Choroid plexus epithelial cell (primary cell): ENCODE measurements around the gene DHX15.

Source experiments
- DNase-seq: peaks from one replicate; pipeline ENCODE4 v3.0.0-alpha.2; 2010; ENCODE audit warnings: low read depth
- H3K4me3 ChIP-seq: 2 replicates; pipeline ENCODE4 v1.5.1; 2011; ENCODE audit warnings: low read depth, mild to moderate bottlenecking, control low read depth, low read length, moderate library complexity
- TF ChIP-seq, protein P1 (sequence below): conservative IDR thresholded peaks from 2 replicates; pipeline ENCODE4 v1.5.1; 2011; ENCODE audit warnings: low read depth, mild to moderate bottlenecking, control low read depth, inconsistent platforms, low read length, moderate library complexity

DHX15 gene

DNA sequence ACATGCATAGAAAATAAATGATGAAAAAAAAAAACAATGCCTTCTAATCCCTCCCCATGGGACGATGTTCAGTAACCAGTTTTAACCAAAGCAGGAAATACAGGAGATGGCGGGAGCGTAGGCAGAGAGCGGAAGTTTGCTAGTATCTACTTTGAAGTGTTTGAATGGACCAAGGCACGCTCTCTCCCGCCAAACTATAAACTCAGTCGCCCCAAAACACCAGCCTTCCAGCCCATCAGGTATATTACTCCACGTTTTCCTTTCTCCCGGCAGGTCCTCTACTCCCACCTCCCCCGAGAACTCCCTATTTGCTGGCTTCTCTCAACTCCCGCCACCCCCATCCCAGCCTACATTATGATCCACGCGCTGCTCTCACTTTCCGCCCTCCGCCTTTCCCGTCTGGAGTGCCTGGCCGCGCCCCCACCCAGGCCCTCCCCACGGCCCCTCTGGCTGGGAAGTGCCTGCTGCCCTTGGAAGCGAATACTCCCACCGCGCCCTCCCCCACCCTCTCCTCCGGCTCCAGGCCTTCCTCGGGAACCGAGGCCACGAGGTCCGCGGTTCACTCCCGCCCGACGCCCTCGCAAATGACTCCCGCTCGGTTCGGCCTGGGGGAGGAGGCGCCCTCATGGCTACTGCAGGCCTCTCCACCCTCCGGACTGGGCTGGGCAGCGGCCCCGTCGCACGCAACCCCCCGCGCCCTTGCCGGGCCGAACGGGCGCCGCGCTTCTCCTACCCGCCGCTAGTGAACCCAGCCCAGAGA, 723 bp downstream of the DHX15 start:
- H3K4me3 ChIP-seq: peak overlapping the region; percentile 97
- TF ChIP-seq, protein P1, sequence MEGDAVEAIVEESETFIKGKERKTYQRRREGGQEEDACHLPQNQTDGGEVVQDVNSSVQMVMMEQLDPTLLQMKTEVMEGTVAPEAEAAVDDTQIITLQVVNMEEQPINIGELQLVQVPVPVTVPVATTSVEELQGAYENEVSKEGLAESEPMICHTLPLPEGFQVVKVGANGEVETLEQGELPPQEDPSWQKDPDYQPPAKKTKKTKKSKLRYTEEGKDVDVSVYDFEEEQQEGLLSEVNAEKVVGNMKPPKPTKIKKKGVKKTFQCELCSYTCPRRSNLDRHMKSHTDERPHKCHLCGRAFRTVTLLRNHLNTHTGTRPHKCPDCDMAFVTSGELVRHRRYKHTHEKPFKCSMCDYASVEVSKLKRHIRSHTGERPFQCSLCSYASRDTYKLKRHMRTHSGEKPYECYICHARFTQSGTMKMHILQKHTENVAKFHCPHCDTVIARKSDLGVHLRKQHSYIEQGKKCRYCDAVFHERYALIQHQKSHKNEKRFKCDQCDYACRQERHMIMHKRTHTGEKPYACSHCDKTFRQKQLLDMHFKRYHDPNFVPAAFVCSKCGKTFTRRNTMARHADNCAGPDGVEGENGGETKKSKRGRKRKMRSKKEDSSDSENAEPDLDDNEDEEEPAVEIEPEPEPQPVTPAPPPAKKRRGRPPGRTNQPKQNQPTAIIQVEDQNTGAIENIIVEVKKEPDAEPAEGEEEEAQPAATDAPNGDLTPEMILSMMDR: no peak
- peak; percentile 55 for DNase-seq

DNA sequence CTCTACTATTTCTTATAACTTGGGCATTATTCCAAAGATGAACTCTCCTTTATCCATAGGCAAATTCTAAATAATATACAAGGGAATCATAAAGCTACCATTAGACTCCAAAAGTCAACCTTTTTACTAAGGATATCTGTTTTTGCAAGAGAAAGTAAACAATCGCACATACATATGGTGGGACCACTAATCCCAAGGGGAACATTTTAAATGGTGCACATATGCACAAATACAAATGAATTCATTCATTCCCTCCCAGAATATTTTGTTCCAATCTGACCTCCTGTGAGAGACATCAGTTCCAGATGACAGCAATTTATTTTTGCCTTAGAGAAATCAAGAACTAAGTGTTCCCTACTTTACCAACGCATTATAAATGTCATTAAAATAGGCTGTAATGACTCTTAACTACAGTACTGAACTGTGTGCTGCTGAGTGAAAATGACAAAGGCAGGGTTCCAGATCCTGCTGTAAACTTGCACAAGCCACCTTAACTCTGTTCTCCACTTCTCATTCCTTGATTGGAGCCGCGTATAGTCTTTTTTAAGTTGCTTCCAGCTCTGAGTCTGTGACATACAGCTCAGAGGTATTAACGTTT, 2.0 kb downstream of the DHX15 start:
- TF ChIP-seq, protein P1: no peak
- DNase-seq: no peak
- peak overlapping the region; percentile 97 for H3K4me3 ChIP-seq

DNA sequence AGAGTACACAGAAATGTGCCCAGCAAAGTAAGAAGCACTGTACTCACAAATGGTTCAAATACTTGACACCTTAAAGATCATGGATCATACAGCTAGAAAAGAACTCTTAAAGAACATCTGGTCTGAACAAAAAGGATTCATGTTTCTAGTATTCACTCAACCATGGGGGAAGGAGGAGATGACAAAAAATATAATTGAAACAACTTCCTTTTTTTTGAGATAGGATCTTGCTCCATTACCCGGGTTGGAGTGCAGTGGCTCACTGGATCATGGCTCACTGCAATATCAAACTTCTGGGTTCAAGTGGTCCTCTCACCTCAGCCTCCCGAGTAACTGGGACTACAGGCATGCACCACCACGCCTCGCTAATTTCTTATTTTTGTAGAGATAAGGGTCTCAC, 6.0 kb downstream of the DHX15 start:
- no peak overlapping the region for H3K4me3 ChIP-seq
- TF ChIP-seq, protein P1: no peak
- DNase-seq: no peak

DNA sequence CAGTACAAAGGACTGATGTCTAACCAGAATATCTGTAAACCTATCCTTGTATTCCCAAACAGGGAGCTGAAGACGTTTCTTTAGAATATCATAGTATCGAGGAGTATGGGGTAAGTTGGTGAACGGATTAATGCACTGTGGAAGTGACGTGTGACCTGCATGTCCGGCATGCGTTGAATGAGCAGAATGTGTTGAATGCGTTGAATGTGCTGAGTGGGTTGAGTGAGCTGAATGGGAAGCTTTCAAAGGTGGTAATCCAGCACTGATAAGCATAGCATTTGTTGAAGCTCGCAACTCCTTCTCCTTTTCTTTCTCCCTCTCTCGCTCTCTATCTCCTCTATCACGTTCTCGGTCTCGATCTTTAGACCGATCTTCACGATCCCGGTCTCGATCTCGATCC, 8.1 kb downstream of the DHX15 start:
- H3K4me3 ChIP-seq: no peak overlapping the region
- DNase-seq: no peak
- TF ChIP-seq, protein P1: no peak

DNA sequence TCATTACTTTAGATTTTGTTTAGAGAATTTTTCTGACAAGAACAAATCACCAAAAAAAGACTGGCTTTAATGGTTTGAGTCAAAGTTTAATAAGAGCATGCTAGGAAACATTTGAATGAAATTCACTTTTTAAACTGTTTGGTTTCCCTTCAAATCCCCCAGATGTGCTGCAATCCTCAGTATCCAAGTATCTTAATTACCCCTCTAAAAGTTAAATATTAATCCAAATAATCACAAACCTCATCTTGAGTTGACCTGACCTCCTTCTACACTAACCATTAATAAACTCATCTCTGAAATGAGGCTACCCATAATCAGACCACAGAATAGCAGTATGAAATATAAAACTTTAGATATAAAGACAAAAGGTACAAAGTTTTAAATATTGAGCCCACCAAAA, 10.1 kb downstream of the DHX15 start:
- no peak for DNase-seq
- H3K4me3 ChIP-seq: no peak overlapping the region
- TF ChIP-seq, protein P1: no peak

DNA sequence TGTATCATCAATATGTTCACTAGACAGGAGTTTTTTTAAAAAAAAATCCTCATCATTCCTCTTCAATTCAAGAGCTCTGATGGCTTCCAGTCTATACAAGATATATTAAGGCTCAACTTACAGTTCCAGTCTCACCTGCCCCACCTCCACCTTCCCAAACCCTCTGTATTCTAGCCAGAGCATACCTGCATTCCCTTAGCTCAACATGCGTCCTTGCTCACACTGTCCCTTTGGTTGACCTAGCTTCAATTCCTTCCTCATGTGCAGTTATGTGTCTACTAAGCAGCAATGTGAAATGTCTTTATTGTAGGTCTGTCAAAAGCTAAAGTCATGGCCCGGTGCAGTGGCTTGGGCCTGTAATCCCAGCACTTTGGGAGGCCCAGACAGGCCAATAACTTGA, 10.8 kb downstream of the DHX15 start:
- DNase-seq: no peak
- no peak overlapping the region for H3K4me3 ChIP-seq
- TF ChIP-seq, protein P1: no peak

DNA sequence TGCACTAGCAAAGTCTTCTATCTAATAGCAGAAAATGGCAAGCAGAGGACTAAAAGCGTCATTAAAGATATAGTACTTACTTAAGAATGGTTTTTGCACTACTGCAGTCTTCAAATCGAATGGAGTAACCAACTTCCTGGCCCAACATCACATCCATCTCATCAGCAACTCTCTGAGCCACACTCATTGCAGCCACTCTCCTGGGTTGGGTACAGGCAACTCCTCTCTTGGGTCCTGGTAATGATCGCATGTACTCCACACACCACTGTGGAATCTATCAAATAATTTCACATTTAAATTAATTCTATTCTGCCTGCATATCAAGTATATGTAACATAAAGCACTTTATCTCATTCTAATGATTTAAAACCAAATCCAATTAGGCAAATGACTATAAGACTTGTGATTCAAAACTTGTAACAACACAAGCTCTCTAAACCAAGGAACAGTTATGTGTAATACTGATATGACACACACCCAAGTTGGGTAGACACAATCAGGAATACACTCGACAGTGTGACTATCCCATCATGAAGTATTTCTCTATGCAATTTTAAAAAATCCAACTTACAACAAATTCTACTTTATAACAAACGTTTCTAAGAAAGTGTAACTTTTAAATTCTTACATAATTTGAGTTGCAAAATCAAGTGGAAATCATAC, 13.6 kb downstream of the DHX15 start:
- TF ChIP-seq, protein P1: no peak
- H3K4me3 ChIP-seq: no peak overlapping the region
- DNase-seq: no peak
